ENCODE data around the gene VAMP5.
"Not testable (repeated sequence)": the region's sequence is repeated elsewhere in the genome, so short reads cannot be mapped to it uniquely, and the experiment has no call there.

- TF ChIP-seq POLR2A, POLR2AphosphoS5 (IDR thresholded peaks at IDR 0.05; ENCODE audit: low read depth, low read length): not testable (repeated sequence)
These were observed 30.5 kb downstream of the VAMP5 start for GRCh38 chr2:85614757-85615156.

All from GM12892 (cell line).